SK-N-MC (cell line): ENCODE measurements around the gene SGSM1.

ENCODE experiments used
- DNase-seq: peaks from one replicate; pipeline ENCODE4 v3.0.0-alpha.2; 2011; ENCODE audit warnings: low read depth, low spot score
- H3K27ac ChIP-seq: fragments of 200-600 bp; sonication (generic); 2 replicates; pipeline ENCODE4 v1.5.1; 2016; ENCODE audit warnings: mixed run types
- H3K36me3 ChIP-seq: fragments of 200-600 bp; sonication (generic); 2 replicates; pipeline ENCODE4 v1.6.1; 2017; ENCODE audit warnings: antibody characterized with exemption, low read length, mixed read lengths; ENCODE audit not compliant: insufficient read depth
- H3K4me3 ChIP-seq: fragments of 200-600 bp; sonication (generic); 2 replicates; pipeline ENCODE4 v1.5.1; 2016
- H3K9ac ChIP-seq: fragments of 200-600 bp; sonication (generic); 2 replicates; pipeline ENCODE4 v1.8.0; 2017; ENCODE audit warnings: mixed run types, mixed read lengths; ENCODE audit not compliant: insufficient read length
- H3K9me3 ChIP-seq: fragments of 200-600 bp; sonication (generic); 2 replicates; pipeline ENCODE4 v1.6.1; 2017; ENCODE audit warnings: low read depth, mild to moderate bottlenecking, antibody characterized with exemption, low read length, moderate library complexity, mixed read lengths
- EZH2 ChIP-seq: fragments of 200-600 bp; sonication (generic); IDR thresholded peaks from one replicate; pipeline ENCODE4 v1.6.1; 2017; ENCODE audit warnings: antibody characterized with exemption
- FOXP2 ChIP-seq: optimal IDR thresholded peaks from 2 replicates; pipeline ENCODE3; 2011; ENCODE audit warnings: mild to moderate bottlenecking, moderate library complexity; ENCODE audit not compliant: insufficient read depth; ENCODE audit errors: extremely low read length, control extremely low read depth
- POLR2AphosphoS5 ChIP-seq: IDR thresholded peaks from 2 replicates; pipeline ENCODE4 v1.6.1; 2012; ENCODE audit warnings: mild to moderate bottlenecking, low read depth, low read length, borderline replicate concordance

SGSM1 gene

GRCh38 chr22:24868979-24869378 is 63.0 kb downstream of the SGSM1 start:
- H3K27ac ChIP-seq = no peak overlapping the region
- H3K9me3 ChIP-seq = no peaks in the 10 kb centered on the region
- H3K4me3 ChIP-seq = no peak overlapping the region
- TF ChIP-seq FOXP2 (no peak), POLR2AphosphoS5 (no peak), EZH2 (no peak)
- DNase-seq = no peak
- no peak overlapping the region for H3K9ac ChIP-seq
- no peaks in the 10 kb centered on the region for H3K36me3 ChIP-seq

- TF ChIP-seq POLR2AphosphoS5 = no peak
- no peak for TF ChIP-seq FOXP2
- no peak for TF ChIP-seq EZH2
- H3K9me3 ChIP-seq = no peaks in the 10 kb centered on the region
- no peak overlapping the region for H3K27ac ChIP-seq
- no peaks in the 10 kb centered on the region for H3K36me3 ChIP-seq
- H3K4me3 ChIP-seq = no peak overlapping the region
- no peak for DNase-seq
- no peak overlapping the region for H3K9ac ChIP-seq
Measured at GRCh38 chr22:24871611-24872205, 65.7 kb downstream of the SGSM1 start.

GRCh38 chr22:24873226-24873625 is 67.2 kb downstream of the SGSM1 start:
- Histone ChIP-seq H3K4me3 (no peak overlapping the region), H3K36me3 (no peaks in the 10 kb centered on the region), H3K9me3 (no peaks in the 10 kb centered on the region), H3K27ac (no peak overlapping the region), H3K9ac (no peak overlapping the region)
- no peak for DNase-seq
- TF ChIP-seq EZH2 (no peak), FOXP2 (no peak), POLR2AphosphoS5 (no peak)

- Histone ChIP-seq H3K36me3 (no peaks in the 10 kb centered on the region), H3K27ac (no peak overlapping the region), H3K9me3 (no peaks in the 10 kb centered on the region), H3K9ac (no peak overlapping the region), H3K4me3 (no peak overlapping the region)
- DNase-seq = no peak
- TF ChIP-seq FOXP2 = no peak
Measured at GRCh38 chr22:24875862-24876506, 70.0 kb downstream of the SGSM1 start.

GRCh38 chr22:24876700-24877099 is 70.7 kb downstream of the SGSM1 start:
- Histone ChIP-seq H3K36me3 (no peaks in the 10 kb centered on the region), H3K4me3 (no peak overlapping the region), H3K9me3 (no peaks in the 10 kb centered on the region), H3K27ac (no peak overlapping the region), H3K9ac (no peak overlapping the region)
- no peak for DNase-seq
- TF ChIP-seq FOXP2 = no peak
- no peak for TF ChIP-seq POLR2AphosphoS5
- no peak for TF ChIP-seq EZH2

- Histone ChIP-seq H3K9ac (no peak overlapping the region), H3K9me3 (no peaks in the 10 kb centered on the region), H3K36me3 (no peaks in the 10 kb centered on the region), H3K4me3 (no peak overlapping the region), H3K27ac (no peak overlapping the region)
- no peak for DNase-seq
- TF ChIP-seq EZH2 (no peak), FOXP2 (no peak), POLR2AphosphoS5 (no peak)
Measured at GRCh38 chr22:24878969-24879368, 73.0 kb downstream of the SGSM1 start.

GRCh38 chr22:24883432-24883831 is 77.4 kb downstream of the SGSM1 start:
- H3K9ac ChIP-seq = no peak overlapping the region
- TF ChIP-seq FOXP2 (no peak), POLR2AphosphoS5 (no peak), EZH2 (no peak)
- no peak for DNase-seq
- no peaks in the 10 kb centered on the region for H3K9me3 ChIP-seq
- H3K4me3 ChIP-seq = no peak overlapping the region
- no peaks in the 10 kb centered on the region for H3K36me3 ChIP-seq
- H3K27ac ChIP-seq = no peak overlapping the region

GRCh38 chr22:24887260-24887659 is 81.2 kb downstream of the SGSM1 start:
- Histone ChIP-seq H3K27ac (no peak overlapping the region), H3K36me3 (no peaks in the 10 kb centered on the region)
- no peak for DNase-seq

GRCh38 chr22:24893341-24894070 is 87.5 kb downstream of the SGSM1 start:
- TF ChIP-seq EZH2 (no peak), POLR2AphosphoS5 (no peak), FOXP2 (no peak)

More at GRCh38 chr22:24887260-24887659, 81.2 kb downstream of the SGSM1 start:
- H3K9me3 ChIP-seq = no peaks in the 10 kb centered on the region
- no peak overlapping the region for H3K4me3 ChIP-seq
- TF ChIP-seq EZH2 (no peak), POLR2AphosphoS5 (no peak), FOXP2 (no peak)
- no peak overlapping the region for H3K9ac ChIP-seq

More at GRCh38 chr22:24893341-24894070, 87.5 kb downstream of the SGSM1 start:
- Histone ChIP-seq H3K36me3 (no peaks in the 10 kb centered on the region), H3K27ac (no peak overlapping the region), H3K4me3 (no peak overlapping the region), H3K9ac (no peak overlapping the region), H3K9me3 (no peaks in the 10 kb centered on the region)
- DNase-seq = no peak
